Measurements from ENCODE around the gene ATF3.

The ATF3 gene, protein sequence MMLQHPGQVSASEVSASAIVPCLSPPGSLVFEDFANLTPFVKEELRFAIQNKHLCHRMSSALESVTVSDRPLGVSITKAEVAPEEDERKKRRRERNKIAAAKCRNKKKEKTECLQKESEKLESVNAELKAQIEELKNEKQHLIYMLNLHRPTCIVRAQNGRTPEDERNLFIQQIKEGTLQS

GRCh38 chr1:212608392-212608958, at the start of gene ATF3:
Gene ATF3 (plus strand): TSS chr1:212608761. CDS start chr1:212615022, 6,261 bp downstream.
- DNase-seq, result peak; percentile 99

- no peak for DNase-seq
Measured at GRCh38 chr1:212559929-212560328, 48.6 kb upstream of the ATF3 start.

- DNase-seq, result no peak
Measured at GRCh38 chr1:212560933-212561460, 47.6 kb upstream of the ATF3 start.

DNA sequence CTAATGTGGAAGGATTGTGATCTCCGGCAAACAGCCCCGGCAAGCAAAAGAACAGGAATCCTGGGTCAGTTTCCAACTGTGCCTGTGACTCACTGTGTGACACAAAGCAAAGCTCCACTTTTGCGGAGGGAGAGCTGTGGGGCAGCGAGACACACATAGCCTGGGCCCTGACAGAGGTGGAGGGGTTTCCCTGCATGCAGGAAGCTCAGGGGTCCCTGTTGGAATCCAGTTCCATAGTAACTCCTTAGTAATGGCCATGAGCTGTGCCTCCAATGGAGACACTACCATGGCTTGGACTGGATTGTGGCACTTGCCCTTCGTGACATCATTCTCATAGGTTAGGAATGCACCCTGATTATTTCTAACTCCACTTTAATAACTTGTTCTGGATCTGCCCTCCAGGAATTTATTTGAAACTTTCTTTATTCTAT, 47.0 kb upstream of the ATF3 start:
- no peak for DNase-seq

GRCh38 chr1:212562771-212563170, 45.8 kb upstream of the ATF3 start:
- no peak for DNase-seq

- DNase-seq, result no peak
Measured at GRCh38 chr1:212565079-212565478, 43.5 kb upstream of the ATF3 start.

DNA sequence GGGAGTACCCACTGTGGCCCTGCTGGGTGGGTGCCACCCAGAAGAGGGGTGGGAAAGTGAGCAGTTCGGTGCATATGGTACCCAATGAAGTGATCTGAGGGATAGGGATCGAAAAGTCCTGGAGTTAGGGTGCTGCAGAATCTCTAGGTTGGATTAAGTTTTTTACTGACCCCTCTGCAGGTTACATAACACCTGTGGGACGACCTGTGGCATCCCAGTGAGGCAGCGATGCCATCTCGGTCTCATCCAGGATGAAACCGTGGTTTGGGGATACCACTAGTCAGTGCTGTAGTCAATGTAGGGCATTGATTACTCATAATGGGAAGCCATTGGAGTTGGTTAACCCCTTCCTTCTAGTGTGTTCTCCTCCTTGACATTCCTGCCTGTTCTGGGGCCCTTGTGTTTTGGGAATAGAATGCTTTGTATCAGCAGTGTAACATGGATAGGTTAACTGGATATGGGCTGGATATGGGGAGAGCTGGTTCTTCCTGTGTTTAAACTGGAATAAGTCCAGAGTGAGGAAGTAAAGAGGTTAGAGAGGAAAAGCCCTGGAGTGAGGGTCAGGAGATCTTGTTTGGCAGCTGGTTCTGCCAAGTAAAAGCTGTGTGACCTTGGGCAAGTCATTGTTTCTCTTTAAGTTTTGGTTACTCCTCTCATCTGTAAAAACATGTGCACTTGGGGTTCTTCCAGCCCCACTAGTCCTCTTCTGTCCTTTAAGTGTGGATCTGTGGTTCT, 42.8 kb upstream of the ATF3 start:
- no peak for DNase-seq

DNA sequence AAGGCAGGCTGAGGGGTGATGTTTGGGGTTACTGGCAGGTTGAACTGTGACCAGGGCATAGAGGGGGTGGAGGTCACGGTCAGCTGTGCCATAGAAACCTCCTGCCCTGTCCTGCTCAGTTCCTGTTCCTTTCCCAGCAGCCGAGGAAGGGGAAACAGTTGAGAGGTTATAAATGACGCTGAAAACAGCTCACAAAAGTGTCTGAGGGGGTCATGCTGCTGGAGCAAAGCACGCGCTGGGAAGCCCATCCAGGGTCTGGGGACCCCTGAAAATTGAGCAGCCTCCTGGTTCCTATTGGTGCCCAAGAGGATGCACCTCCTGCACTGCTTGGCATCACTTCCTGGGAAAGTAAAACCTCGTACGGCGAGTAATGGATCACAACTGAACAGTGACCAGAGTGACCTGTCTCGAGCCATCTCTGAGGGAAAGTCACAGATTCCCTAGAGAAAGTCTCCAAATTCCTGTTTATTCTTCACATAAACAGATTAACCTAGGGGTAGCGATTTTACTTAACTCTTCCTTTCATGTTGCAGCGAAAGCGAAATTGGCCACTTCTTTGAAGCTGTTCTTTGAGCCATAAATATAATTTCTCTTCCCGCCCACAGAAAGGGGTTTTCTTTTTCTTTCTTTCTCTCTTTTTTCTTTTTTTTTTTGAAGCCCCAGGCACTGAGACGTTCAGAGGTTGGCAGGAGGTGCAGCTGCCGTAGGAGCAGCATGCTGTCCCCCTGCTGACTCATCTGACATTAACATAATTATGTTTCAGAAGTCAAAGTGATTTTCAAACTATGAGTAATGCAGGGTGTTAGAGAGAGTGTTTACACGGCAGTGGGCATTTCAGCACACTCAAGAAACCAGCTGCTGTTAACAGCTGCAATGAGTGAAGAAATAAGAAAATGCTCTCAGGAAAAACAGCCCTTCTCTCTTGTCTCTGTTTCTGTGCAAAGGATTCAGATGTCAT, 41.8 kb upstream of the ATF3 start:
- no peak for DNase-seq

GRCh38 chr1:212567638-212568037, 40.9 kb upstream of the ATF3 start:
- DNase-seq, result no peak

DNA sequence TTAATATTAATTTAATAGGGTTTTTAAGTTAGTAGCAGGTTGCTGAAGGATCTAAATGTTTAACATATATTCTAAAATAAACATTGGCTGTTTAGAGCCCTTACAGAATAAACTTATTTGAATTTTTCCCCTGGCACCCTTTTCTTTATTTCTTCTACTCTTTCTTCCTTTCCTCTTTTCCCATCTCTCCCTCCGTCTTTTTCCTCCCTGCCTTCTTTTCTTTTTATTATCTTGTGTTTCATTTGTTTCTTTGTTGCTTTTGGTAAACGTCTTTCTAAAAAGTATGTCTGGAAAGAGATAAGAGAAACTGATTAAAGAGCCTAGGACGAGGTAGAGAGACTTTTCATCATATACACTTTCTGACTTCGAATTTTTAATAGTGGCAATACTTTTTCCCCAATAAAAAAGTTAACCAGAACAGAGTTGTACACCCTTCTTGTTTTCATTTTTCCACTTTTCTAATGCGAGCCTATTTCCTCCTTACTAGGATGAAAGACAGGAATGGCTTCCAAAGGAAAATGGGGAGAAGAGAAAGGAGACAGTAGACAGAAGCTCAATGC, 39.5 kb upstream of the ATF3 start:
- no peak for DNase-seq

- no peak for DNase-seq
Measured at GRCh38 chr1:212574732-212575131, 33.8 kb upstream of the ATF3 start.

DNA sequence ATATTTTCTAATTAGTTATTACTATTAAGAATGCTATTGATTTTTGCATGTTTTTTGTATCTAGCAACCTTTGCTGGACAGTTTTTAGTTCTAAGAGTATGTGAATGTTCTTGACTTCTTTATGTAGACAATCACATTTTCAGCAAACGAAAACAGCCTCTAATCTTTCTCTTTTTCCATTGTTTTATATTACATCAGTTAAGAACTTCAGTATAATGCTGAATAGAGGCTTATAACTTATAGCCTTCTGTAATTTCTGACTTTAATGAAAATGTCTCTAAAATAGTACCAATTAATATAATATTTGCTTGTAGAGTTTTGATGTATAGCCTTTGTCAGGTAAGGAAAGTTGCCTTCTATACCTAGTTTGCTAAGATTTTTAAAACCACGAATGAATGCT, 33.2 kb upstream of the ATF3 start:
- no peak for DNase-seq

DNA sequence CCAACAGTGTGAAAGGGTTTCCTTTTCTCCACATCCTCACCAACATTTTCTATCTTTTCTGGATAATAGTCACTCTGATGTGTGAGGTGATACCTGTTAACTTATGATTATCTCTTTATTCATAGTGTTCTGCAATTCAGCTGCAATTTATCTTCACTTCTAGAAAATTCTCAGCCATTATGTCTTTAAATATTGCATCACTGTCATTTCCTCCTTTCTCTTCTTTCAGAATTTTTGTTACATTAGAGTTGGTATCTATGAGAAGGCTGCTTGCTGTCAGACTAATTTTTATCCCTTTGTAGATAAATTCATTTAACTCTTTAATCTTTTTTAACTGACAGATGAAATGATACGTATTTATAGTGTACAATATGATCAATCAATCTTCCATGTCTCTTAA, 30.5 kb upstream of the ATF3 start:
- no peak for DNase-seq

GRCh38 chr1:212581034-212581433, 27.5 kb upstream of the ATF3 start:
- no peak for DNase-seq

DNA sequence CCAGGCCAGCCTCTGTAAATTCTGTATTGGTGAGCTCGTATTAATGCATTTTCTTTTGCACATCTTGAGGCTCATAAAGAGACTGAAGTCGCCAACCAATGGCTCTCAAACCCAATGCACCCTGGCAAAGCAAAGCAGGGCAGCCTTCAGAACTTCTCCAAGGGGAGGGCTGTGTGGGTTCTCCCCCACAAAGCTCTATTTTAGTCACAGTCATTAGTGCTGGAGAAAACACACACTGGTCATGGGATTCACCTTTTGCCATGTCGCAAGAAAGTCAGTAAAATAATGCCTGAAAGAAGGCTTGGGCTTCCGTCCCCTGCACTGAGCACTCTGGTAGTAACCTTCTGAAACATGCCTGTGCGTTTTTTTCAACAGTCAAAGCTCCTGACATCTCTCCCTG, 26.3 kb upstream of the ATF3 start:
- no peak for DNase-seq

- DNase-seq, result no peak
Measured at GRCh38 chr1:212582808-212583615, 25.5 kb upstream of the ATF3 start.

- DNase-seq, result no peak
Measured at GRCh38 chr1:212583643-212584042, 24.9 kb upstream of the ATF3 start.

DNA sequence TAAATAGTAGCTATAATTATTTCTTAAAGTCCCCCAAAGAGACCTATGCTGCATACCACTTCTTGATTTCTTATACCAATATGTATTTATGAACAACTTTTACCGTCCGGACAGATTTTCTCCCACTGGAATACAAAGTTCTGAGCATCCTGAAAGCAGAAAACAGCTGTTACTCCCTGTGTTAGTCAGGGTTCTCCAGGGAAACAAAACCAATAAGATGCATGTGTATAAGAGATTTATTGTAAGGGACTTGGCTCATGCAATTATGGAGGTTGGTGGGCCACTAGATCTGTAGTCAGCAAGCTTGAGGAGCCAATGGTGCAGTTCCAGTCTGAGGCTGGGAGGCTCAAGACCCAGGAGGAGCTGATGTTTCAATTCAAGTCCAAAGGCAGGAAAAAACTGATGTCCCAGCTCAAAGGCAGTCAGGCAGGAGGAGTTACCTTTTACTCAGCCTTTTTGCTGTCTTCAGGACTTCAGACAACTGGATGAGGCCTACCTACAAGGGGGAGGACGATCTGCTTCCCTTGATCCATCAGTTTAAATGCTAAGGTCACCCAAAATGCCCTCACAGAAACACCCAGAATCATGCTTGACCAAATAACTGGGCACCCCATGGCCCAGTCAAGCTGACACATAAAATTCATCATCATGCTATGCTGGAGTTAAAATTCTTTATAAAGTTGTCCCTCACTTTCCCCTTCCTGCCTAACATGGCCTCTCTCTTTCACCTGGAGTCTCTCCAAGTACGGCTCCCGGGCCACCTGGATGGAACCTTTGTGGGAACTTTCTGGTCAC, 24.3 kb upstream of the ATF3 start:
- DNase-seq, result no peak

- no peak for DNase-seq
Measured at GRCh38 chr1:212585210-212585609, 23.4 kb upstream of the ATF3 start.

GRCh38 chr1:212586206-212587015, 22.1 kb upstream of the ATF3 start:
- DNase-seq, result no peak

All from midbrain (tissue), 1 donor.